OCI-LY7 (cell line): ENCODE data around the gene MAP6. TPM values are rescaled to one million over a fixed set of nuclear protein-coding genes. Genes with fewer than 3 reads are reported as not detected.
A peak's percentile ranks its signal among the peaks of the same experiment; 100 is the strongest.
"Not testable (repeated sequence)": the region's sequence is repeated elsewhere in the genome, so short reads cannot be mapped to it uniquely, and the experiment has no call there.

Experiments used
- BruUV-seq: library from RNA; stranded (reverse); fragments of 400-500 nt; replicated peaks from 2 replicates; lab custom pipeline; 2021; lab: Mats Ljungman, UMichigan
- CTCF ChIA-PET: fragments of 300-600 bp; sonication (Branson Sonifier 250); formaldehyde crosslinking; loops from one replicate; lab custom pipeline; 2022; ENCODE audit warnings: antibody characterized with exemption; ENCODE audit not compliant: unreplicated experiment; lab: Charles Lee
- POLR2A ChIA-PET: fragments of 300-600 bp; sonication (Branson Sonifier 250); formaldehyde crosslinking; loops from one replicate; lab custom pipeline; 2022; ENCODE audit warnings: antibody characterized with exemption; lab: Charles Lee
- DNase-seq: peaks from one replicate; pipeline ENCODE4 v3.0.0-alpha.2; 2015; ENCODE audit warnings: low spot score
- H2AFZ ChIP-seq: fragments of 200-600 bp; sonication (generic), shearing (Covaris generic); 2 replicates; pipeline ENCODE4 v1.6.1; 2014; ENCODE audit warnings: mild to moderate bottlenecking, antibody characterized with exemption, low read length, moderate library complexity
- H3K27ac ChIP-seq: fragments of 200-600 bp; sonication (generic); 2 replicates; pipeline ENCODE4 v1.5.1; 2014; ENCODE audit warnings: mixed run types, low read depth, mild to moderate bottlenecking, moderate library complexity, low read length, inconsistent platforms; ENCODE audit not compliant: poor library complexity, severe bottlenecking
- H3K36me3 ChIP-seq: fragments of 200-600 bp; sonication (generic); 2 replicates; pipeline ENCODE4 v1.6.1; 2014; ENCODE audit warnings: mild to moderate bottlenecking, antibody characterized with exemption, low read length, moderate library complexity, mixed read lengths; ENCODE audit not compliant: insufficient read depth
- H3K4me1 ChIP-seq: fragments of 200-600 bp; sonication (generic); 2 replicates; pipeline ENCODE4 v1.5.1; 2014; ENCODE audit warnings: mild to moderate bottlenecking, low read length; ENCODE audit not compliant: insufficient read depth, poor library complexity, severe bottlenecking
- H3K4me2 ChIP-seq: fragments of 200-600 bp; sonication (generic); 2 replicates; pipeline ENCODE4 v1.6.1; 2014; ENCODE audit warnings: mild to moderate bottlenecking, low read length
- H3K4me3 ChIP-seq: fragments of 200-600 bp; sonication (generic); 2 replicates; pipeline ENCODE4 v1.5.1; 2014; ENCODE audit warnings: mild to moderate bottlenecking, low read depth, low read length; ENCODE audit not compliant: poor library complexity, severe bottlenecking
- H3K79me2 ChIP-seq: fragments of 200-600 bp; sonication (generic); 2 replicates; pipeline ENCODE4 v1.6.1; 2016; ENCODE audit warnings: low read depth, mild to moderate bottlenecking, low read length, moderate library complexity, mixed read lengths; ENCODE audit not compliant: insufficient read depth
- H3K9me2 ChIP-seq: fragments of 200-600 bp; sonication (generic); 2 replicates; pipeline ENCODE4 v1.6.1; 2016; ENCODE audit warnings: mild to moderate bottlenecking, low read length, mixed read lengths; ENCODE audit not compliant: insufficient read depth
- H3K9me3 ChIP-seq: fragments of 200-600 bp; sonication (generic); 2 replicates; pipeline ENCODE4 v1.6.1; 2014; ENCODE audit warnings: mild to moderate bottlenecking, mixed run types, low read length, mixed read lengths
- H4K20me1 ChIP-seq: fragments of 200-600 bp; sonication (generic); 2 replicates; pipeline ENCODE4 v1.6.1; 2014; ENCODE audit warnings: mild to moderate bottlenecking, antibody characterized with exemption, low read length, moderate library complexity, mixed read lengths; ENCODE audit not compliant: insufficient read depth
- CTCF ChIP-seq: fragments of 200-600 bp; sonication (generic); conservative IDR thresholded peaks from 2 replicates; pipeline ENCODE4 v1.5.1; 2014; ENCODE audit warnings: mild to moderate bottlenecking, antibody characterized with exemption, low read length, moderate library complexity, mixed read lengths
- EZH2phosphoT487 ChIP-seq: fragments of 200-600 bp; sonication (generic); IDR thresholded peaks from 2 replicates; pipeline ENCODE4 v1.6.1; 2018; ENCODE audit warnings: low read depth, borderline replicate concordance, mild to moderate bottlenecking, mixed run types, antibody characterized with exemption, low read length, moderate library complexity, mixed read lengths
- intact Hi-C: fragments of 100-400 bp; cut with micrococcal nuclease; formaldehyde crosslinking; loops from one replicate; pipeline ENCODE4 v1.10.0; 2022; ENCODE audit not compliant: unreplicated experiment
- total RNA-seq, 2 experiments: library from RNA; depleted of rRNA in 1 of 2; stranded (reverse); fragments of >200 nt in 1 of 2; shearing (Covaris generic) in 1 of 2; gene quantifications; 2 replicates each; pipeline ENCODE4 v1.2.3, GENCODE V29; 2014 to 2022

The MAP6 gene
- total RNA-seq, 2 experiments from 2014 or later: not detected

GRCh38 chr11:75689863-75690609 is 21.2 kb upstream of the MAP6 start:
- Histone ChIP-seq H3K4me3 (no peak overlapping the region), H3K27ac (no peak overlapping the region), H3K9me3 (no peaks in the 10 kb centered on the region), H3K36me3 (no peaks in the 10 kb centered on the region), H4K20me1 (no peaks in the 10 kb centered on the region), H3K9me2 (no peaks in the 10 kb centered on the region), H3K79me2 (no peaks in the 10 kb centered on the region), H3K4me1 (peaks cover 5% of the 10 kb centered on the region), H3K4me2 (peak overlapping the region; percentile 21; the same call in 1 of the 2 replicates), H2AFZ (peak overlapping the region; percentile 64)
- TF ChIP-seq CTCF (no peak), EZH2phosphoT487 (no peak)
- ChIA-PET CTCF (no interaction called here), POLR2A (no interaction called here)
- intact Hi-C loops: no loop called here
- no TSS peak for BruUV-seq
- DNase-seq: no peak

GRCh38 chr11:75683856-75684255 is 15.0 kb upstream of the MAP6 start:
- H3K9me3 ChIP-seq, BruUV-seq, H3K79me2 ChIP-seq, DNase-seq, H3K4me2 ChIP-seq, H2AFZ ChIP-seq, H3K27ac ChIP-seq, CTCF ChIA-PET, H3K4me1 ChIP-seq, intact Hi-C loops, H3K4me3 ChIP-seq, H3K36me3 ChIP-seq, H3K9me2 ChIP-seq, H4K20me1 ChIP-seq: not testable (repeated sequence)
- POLR2A ChIA-PET: interaction anchor here (0.6 kb wide), 1 partner anchor 14 kb away, joined by 3 read pairs; no protein-coding TSS in a partner anchor

GRCh38 chr11:75679566-75679965 is 10.7 kb upstream of the MAP6 start:
- Histone ChIP-seq H3K79me2 (no peaks in the 10 kb centered on the region), H2AFZ (no peak overlapping the region), H3K4me3 (no peak overlapping the region), H3K36me3 (no peaks in the 10 kb centered on the region), H3K9me3 (no peaks in the 10 kb centered on the region), H3K4me1 (no peaks in the 10 kb centered on the region), H3K9me2 (no peaks in the 10 kb centered on the region), H4K20me1 (no peaks in the 10 kb centered on the region), H3K27ac (no peak overlapping the region), H3K4me2 (no peak overlapping the region)
- DNase-seq: no peak
- ChIA-PET CTCF (no interaction called here), POLR2A (no interaction called here)
- BruUV-seq: no TSS peak
- intact Hi-C loops: no loop called here
- TF ChIP-seq EZH2phosphoT487: no peak
- TF ChIP-seq CTCF: no peak
